HCT116 (cell line): ENCODE results near the gene GNA12. TPM values are rescaled to one million over a fixed set of nuclear protein-coding genes. Genes with fewer than 3 reads are reported as not detected.

Experiments
- ATAC-seq: fragments of 200-7000 bp; cut with Tn5 transposase; 2 replicates; pipeline ENCODE4 v1.9.1; 2020; ENCODE audit warnings: mild to moderate bottlenecking, moderate library complexity
- BruUV-seq: library from RNA; stranded (reverse); fragments of 400-500 nt; replicated peaks from 2 replicates; lab custom pipeline; 2021; lab: Mats Ljungman, UMichigan
- CTCF ChIA-PET: fragments of 300-600 bp; sonication (Branson Sonifier 250); formaldehyde crosslinking; loops from one replicate; lab custom pipeline; 2021; ENCODE audit warnings: antibody characterized with exemption; lab: Charles Lee
- POLR2A ChIA-PET: fragments of 300-600, 350-600 bp; sonication (Branson Sonifier 250); formaldehyde crosslinking; loops from one replicate; lab custom pipeline; 2021; ENCODE audit warnings: antibody characterized with exemption; lab: Charles Lee
- RAD21 ChIA-PET, 2 experiments: fragments of 300-600 bp; sonication (Branson Sonifier 250); formaldehyde crosslinking; loops; one replicate each; lab custom pipeline; 2023; ENCODE audit warnings: low total read pairs in 2 of 2; ENCODE audit not compliant: uncharacterized antibody in 2 of 2, unreplicated experiment in 2 of 2, low non-redundant PET in 1 of 2; lab: Charles Lee
- DNase-seq: peaks from one replicate; pipeline ENCODE4 v3.0.0-alpha.2; 2010; ENCODE audit warnings: low read depth, low spot score
- H2AFZ ChIP-seq: fragments of 200-600 bp; shearing (Covaris generic), sonication (generic); 2 replicates; pipeline ENCODE4 v1.6.1; 2017; ENCODE audit warnings: low read depth, mixed run types, mixed read lengths, antibody characterized with exemption, low read length; ENCODE audit not compliant: poor library complexity, severe bottlenecking
- H3K27ac ChIP-seq: 2 replicates; pipeline ENCODE4 v1.5.1; 2012; ENCODE audit warnings: low read depth, low read length
- H3K27me3 ChIP-seq: fragments of 200-600 bp; sonication (generic); 2 replicates; pipeline ENCODE4 v1.6.1; 2016; ENCODE audit warnings: mixed run types, low read length, mixed read lengths; ENCODE audit not compliant: insufficient read depth
- H3K36me3 ChIP-seq, 2 experiments: fragments of 200-500 bp in 1 of 2; fragments of 200-600 bp in 1 of 2; sonication (Bioruptor generic) in 1 of 2; sonication (generic) in 1 of 2; 2 replicates each; pipeline versions ENCODE4 v1.5.1 to v1.6.1; 2014 to 2016; ENCODE audit warnings: low read length in 2 of 2, inconsistent platforms in 1 of 2, mixed read lengths in 1 of 2, mixed run types in 1 of 2; ENCODE audit not compliant: insufficient read depth in 2 of 2, control insufficient read depth in 1 of 2
- H3K4me1 ChIP-seq, 2 experiments: fragments of 200-600 bp in 1 of 2; sonication (generic) in 1 of 2; 2 replicates each; pipeline versions ENCODE4 v1.5.1 to v1.6.1; 2012 to 2017; ENCODE audit warnings: low read length in 2 of 2, inconsistent platforms in 1 of 2, mild to moderate bottlenecking in 1 of 2, mixed read lengths in 1 of 2, mixed run types in 1 of 2, moderate library complexity in 1 of 2; ENCODE audit not compliant: insufficient read depth in 2 of 2, control insufficient read depth in 1 of 2
- H3K4me2 ChIP-seq: fragments of 200-600 bp; sonication (generic); 2 replicates; pipeline ENCODE4 v1.6.1; 2017; ENCODE audit warnings: mixed run types, low read length, mixed read lengths
- H3K4me3 ChIP-seq, 2 experiments: fragments of 200-600 bp in 1 of 2; sonication (generic) in 1 of 2; replicated peaks in 1 of 2; 2 replicates each; pipeline ENCODE4 v1.5.1; 2011 to 2016; ENCODE audit warnings: low read length in 2 of 2, control low read depth in 1 of 2, low read depth in 1 of 2, mild to moderate bottlenecking in 1 of 2, mixed read lengths in 1 of 2, mixed run types in 1 of 2
- H3K79me2 ChIP-seq: fragments of 200-600 bp; sonication (generic); 2 replicates; pipeline ENCODE4 v1.6.1; 2017; ENCODE audit warnings: mild to moderate bottlenecking, mixed run types, low read length, moderate library complexity, mixed read lengths; ENCODE audit not compliant: insufficient read depth
- H3K9ac ChIP-seq: fragments of 200-600 bp; sonication (generic); 2 replicates; pipeline ENCODE4 v1.6.1; 2016; ENCODE audit warnings: low read length, mixed read lengths
- H3K9me2 ChIP-seq: fragments of 200-600 bp; sonication (generic), shearing (Covaris generic); 2 replicates; pipeline ENCODE4 v1.6.1; 2017; ENCODE audit warnings: mixed run types, mild to moderate bottlenecking, moderate library complexity; ENCODE audit not compliant: insufficient read depth
- H3K9me3 ChIP-seq, 2 experiments: fragments of 200-500 bp in 1 of 2; fragments of 200-600 bp in 1 of 2; sonication (Bioruptor generic) in 1 of 2; sonication (generic) in 1 of 2; 2 replicates each; pipeline ENCODE4 v1.6.1; 2014 to 2017; ENCODE audit warnings: low read length in 2 of 2, mixed read lengths in 2 of 2, inconsistent platforms in 1 of 2, low read depth in 1 of 2, mild to moderate bottlenecking in 1 of 2, mixed run types in 1 of 2, moderate library complexity in 1 of 2; ENCODE audit not compliant: control insufficient read depth in 1 of 2, insufficient read depth in 1 of 2
- H4K20me1 ChIP-seq: fragments of 200-600 bp; sonication (generic), shearing (Covaris generic); 2 replicates; pipeline ENCODE4 v1.6.1; 2017; ENCODE audit warnings: mixed run types, mild to moderate bottlenecking, moderate library complexity; ENCODE audit not compliant: insufficient read depth
- CBX3 ChIP-seq: IDR thresholded peaks from 2 replicates; pipeline ENCODE4 v1.6.1; 2012; ENCODE audit warnings: low read depth
- CEBPB ChIP-seq: IDR thresholded peaks from 2 replicates; pipeline ENCODE4 v1.6.1; 2012; ENCODE audit warnings: low read depth
- ELF1 ChIP-seq: IDR thresholded peaks from 2 replicates; pipeline ENCODE4 v1.6.1; 2012; ENCODE audit warnings: low read depth, borderline replicate concordance
- EZH2 ChIP-seq: fragments of 200-600 bp; sonication (generic); IDR thresholded peaks from 2 replicates; pipeline ENCODE4 v1.6.1; 2017; ENCODE audit warnings: antibody characterized with exemption, mixed run types
- FOSL1 ChIP-seq: IDR thresholded peaks from 2 replicates; pipeline ENCODE4 v1.6.1; 2012; ENCODE audit warnings: low read depth
- JUND ChIP-seq: IDR thresholded peaks from 2 replicates; pipeline ENCODE4 v1.6.1; 2012
- POLR2A ChIP-seq: IDR thresholded peaks from 2 replicates; pipeline ENCODE4 v1.7.0; 2011; ENCODE audit warnings: borderline replicate concordance; ENCODE audit not compliant: insufficient read depth, insufficient read length; ENCODE audit errors: extremely low read depth
- SP1 ChIP-seq: IDR thresholded peaks from 2 replicates; pipeline ENCODE4 v1.6.1; 2012; ENCODE audit warnings: low read depth
- TCF7L2 ChIP-seq: IDR thresholded peaks from 2 replicates; pipeline ENCODE4 v1.7.0; 2011; ENCODE audit warnings: borderline replicate concordance, inconsistent platforms; ENCODE audit not compliant: insufficient read depth, insufficient read length; ENCODE audit errors: extremely low read depth
- ZNF274 ChIP-seq: fragments of 200-500 bp; sonication (Bioruptor generic); IDR thresholded peaks from 2 replicates; pipeline ENCODE4 v1.6.1; 2014; ENCODE audit warnings: mild to moderate bottlenecking, low read depth, low read length, inconsistent platforms
- intact Hi-C: fragments of 100-400 bp; cut with micrococcal nuclease; formaldehyde crosslinking; loops from 2 replicates; pipeline ENCODE4 v1.10.0; 2022
- total RNA-seq: library from RNA; stranded (reverse); gene quantifications from one replicate; pipeline ENCODE4 v1.2.1, GENCODE V29; 2021; ENCODE audit not compliant: unreplicated experiment
- TF ChIP-seq, protein P1 (sequence below), 3 experiments: fragments of 200-600 bp in 1 of 3; sonication (generic) in 1 of 3; IDR thresholded peaks in 2 of 3; conservative IDR thresholded peaks in 1 of 3; 2 replicates each; pipeline ENCODE4 v1.5.1; 2012 to 2017; ENCODE audit warnings: low read depth in 2 of 3, low read length in 2 of 3, antibody characterized with exemption in 1 of 3, borderline replicate concordance in 1 of 3, control low read depth in 1 of 3, mild to moderate bottlenecking in 1 of 3, mixed read lengths in 1 of 3, mixed run types in 1 of 3, moderate library complexity in 1 of 3; ENCODE audit not compliant: insufficient read depth in 1 of 3
- TF ChIP-seq, protein P2 (sequence below): IDR thresholded peaks from 2 replicates; pipeline ENCODE4 v1.6.1; 2011; ENCODE audit warnings: mild to moderate bottlenecking, low read length, moderate library complexity; ENCODE audit not compliant: insufficient replicate concordance; ENCODE audit errors: extremely low read depth

GNA12 gene
- total RNA-seq, 1 experiment from 2014 or later, result 32.6 TPM

DNA sequence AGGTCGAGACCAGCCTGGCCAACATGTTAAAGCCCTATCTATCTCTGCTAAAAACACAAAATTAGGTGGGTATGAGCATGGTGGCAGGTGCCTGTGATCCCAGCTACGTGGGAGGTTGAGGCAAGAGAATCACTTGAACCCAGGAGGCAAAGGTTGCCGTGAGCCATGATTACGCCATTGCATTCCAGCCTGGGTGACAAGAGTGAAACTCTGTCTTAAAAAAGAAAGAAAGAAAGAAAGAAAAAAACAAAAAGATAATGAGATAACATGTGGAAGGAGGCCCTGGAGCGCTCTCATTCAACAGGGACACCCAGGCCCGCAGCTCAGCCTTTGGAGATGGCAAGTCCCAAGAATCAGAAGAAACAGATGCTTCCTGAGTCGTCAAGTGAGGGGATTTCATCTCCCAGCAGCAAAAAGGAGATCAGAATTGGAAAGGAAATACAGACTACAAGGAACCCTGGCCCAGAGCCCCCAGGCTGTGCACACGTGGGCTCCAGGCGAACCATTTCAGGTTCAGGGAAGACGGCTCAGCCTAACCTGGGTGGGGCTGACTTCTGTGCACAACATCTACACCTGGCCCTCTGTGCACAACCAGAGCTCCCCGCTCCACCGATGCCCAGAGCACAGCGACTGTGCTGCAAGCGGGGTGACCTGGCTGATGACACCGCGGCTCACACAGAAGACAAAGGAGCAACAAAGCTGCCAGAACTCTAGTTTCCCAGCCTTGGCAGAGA, 33.3 kb downstream of the GNA12 start:
- no TSS peak for BruUV-seq
- H3K79me2 ChIP-seq, result peaks cover 55% of the 10 kb centered on the region
- no peaks in the 10 kb centered on the region for H3K4me1 ChIP-seq
- no peak overlapping the region for H2AFZ ChIP-seq
- intact Hi-C loops, result no loop called here
- ATAC-seq (no peak), DNase-seq (no peak)
- ChIA-PET POLR2A (no interaction called here), RAD21 (no interaction called here), CTCF (no interaction called here)
- no peaks in the 10 kb centered on the region for H3K9me2 ChIP-seq
- H3K27ac ChIP-seq, result no peak overlapping the region
- no peak for TF ChIP-seq EZH2
- TF ChIP-seq TCF7L2, result no peak
- TF ChIP-seq ZNF274, result no peak
- TF ChIP-seq SP1, result no peak
- no peak for TF ChIP-seq FOSL1
- no peak overlapping the region for H3K4me2 ChIP-seq
- no peaks in the 10 kb centered on the region for H3K9me3 ChIP-seq
- no peak overlapping the region for H3K9ac ChIP-seq
- no peaks in the 10 kb centered on the region for H4K20me1 ChIP-seq
- no peaks in the 10 kb centered on the region for H3K36me3 ChIP-seq
- H3K4me3 ChIP-seq, result no peak overlapping the region
- no peaks in the 10 kb centered on the region for H3K27me3 ChIP-seq

DNA sequence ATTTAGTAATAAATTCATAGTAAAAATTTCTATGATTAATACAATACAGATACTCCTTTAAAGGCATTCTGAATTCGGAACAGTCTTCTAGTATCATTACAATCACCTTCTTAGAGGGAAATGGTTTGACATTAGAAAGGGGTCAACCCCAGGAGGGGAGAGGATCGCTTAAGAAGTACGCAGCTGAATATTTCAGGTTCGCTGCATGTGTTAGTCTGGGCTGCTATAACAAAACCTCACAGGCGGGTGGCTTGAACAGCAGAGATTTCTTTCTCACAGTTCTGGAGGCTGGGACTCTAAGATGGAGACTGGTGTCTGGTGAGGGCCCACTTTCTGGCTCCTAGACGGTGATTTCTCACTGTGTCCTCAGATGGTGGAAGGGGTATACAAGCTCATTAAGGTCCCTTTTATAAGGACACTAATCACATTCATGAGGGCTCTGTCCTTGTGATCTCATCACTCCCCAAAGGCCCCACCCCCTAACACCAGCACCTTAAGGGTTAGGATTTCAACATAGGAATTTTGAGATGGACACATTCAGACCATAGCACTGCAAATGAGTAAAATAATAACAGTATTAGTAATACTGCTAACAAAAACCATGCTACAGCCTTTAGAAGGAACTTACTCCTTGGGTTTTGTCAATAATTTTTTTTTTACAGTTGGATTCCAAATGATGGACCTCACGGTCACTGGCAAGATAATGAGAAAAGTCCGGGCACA, 34.0 kb downstream of the GNA12 start:
- no peak for TF ChIP-seq POLR2A
- no peak for TF ChIP-seq ZNF274
- TF ChIP-seq, protein P1, sequence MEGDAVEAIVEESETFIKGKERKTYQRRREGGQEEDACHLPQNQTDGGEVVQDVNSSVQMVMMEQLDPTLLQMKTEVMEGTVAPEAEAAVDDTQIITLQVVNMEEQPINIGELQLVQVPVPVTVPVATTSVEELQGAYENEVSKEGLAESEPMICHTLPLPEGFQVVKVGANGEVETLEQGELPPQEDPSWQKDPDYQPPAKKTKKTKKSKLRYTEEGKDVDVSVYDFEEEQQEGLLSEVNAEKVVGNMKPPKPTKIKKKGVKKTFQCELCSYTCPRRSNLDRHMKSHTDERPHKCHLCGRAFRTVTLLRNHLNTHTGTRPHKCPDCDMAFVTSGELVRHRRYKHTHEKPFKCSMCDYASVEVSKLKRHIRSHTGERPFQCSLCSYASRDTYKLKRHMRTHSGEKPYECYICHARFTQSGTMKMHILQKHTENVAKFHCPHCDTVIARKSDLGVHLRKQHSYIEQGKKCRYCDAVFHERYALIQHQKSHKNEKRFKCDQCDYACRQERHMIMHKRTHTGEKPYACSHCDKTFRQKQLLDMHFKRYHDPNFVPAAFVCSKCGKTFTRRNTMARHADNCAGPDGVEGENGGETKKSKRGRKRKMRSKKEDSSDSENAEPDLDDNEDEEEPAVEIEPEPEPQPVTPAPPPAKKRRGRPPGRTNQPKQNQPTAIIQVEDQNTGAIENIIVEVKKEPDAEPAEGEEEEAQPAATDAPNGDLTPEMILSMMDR (IDR thresholded peaks at IDR 0.05 in 2 of 3, conservative IDR thresholded peaks at IDR 0.05 in 1 of 3; ENCODE audit: borderline replicate concordance in 1 of 3, insufficient read depth in 1 of 3, low read depth in 2 of 3, low read length in 2 of 3), result no peak
- TF ChIP-seq ELF1, result no peak
- TF ChIP-seq CEBPB, result no peak
- no peak for TF ChIP-seq CBX3
- TF ChIP-seq EZH2, result no peak
- TF ChIP-seq, protein P2, sequence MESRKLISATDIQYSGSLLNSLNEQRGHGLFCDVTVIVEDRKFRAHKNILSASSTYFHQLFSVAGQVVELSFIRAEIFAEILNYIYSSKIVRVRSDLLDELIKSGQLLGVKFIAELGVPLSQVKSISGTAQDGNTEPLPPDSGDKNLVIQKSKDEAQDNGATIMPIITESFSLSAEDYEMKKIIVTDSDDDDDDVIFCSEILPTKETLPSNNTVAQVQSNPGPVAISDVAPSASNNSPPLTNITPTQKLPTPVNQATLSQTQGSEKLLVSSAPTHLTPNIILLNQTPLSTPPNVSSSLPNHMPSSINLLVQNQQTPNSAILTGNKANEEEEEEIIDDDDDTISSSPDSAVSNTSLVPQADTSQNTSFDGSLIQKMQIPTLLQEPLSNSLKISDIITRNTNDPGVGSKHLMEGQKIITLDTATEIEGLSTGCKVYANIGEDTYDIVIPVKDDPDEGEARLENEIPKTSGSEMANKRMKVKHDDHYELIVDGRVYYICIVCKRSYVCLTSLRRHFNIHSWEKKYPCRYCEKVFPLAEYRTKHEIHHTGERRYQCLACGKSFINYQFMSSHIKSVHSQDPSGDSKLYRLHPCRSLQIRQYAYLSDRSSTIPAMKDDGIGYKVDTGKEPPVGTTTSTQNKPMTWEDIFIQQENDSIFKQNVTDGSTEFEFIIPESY, result no peak
- TF ChIP-seq JUND, result no peak
- TF ChIP-seq TCF7L2, result no peak
- TF ChIP-seq, all 23 proteins: peak for 0
- RAD21 ChIA-PET, result no interaction called here
- Histone ChIP-seq H3K9me3 (no peaks in the 10 kb centered on the region), H3K27ac (no peak overlapping the region), H3K4me3 (no peak overlapping the region), H3K36me3 (no peaks in the 10 kb centered on the region), H4K20me1 (no peaks in the 10 kb centered on the region), H2AFZ (no peak overlapping the region), H3K4me2 (no peak overlapping the region), H3K79me2 (peaks cover 55% of the 10 kb centered on the region), H3K9ac (no peak overlapping the region), H3K9me2 (no peaks in the 10 kb centered on the region), H3K27me3 (no peaks in the 10 kb centered on the region), H3K4me1 (no peaks in the 10 kb centered on the region)
- CTCF ChIA-PET, result no interaction called here
- no peak for DNase-seq
- intact Hi-C loops, result no loop called here
- POLR2A ChIA-PET, result no interaction called here
- no peak for ATAC-seq
- no TSS peak for BruUV-seq
